WTC11 (cell line): Measurements from ENCODE around the gene TSPAN18. TPM values are rescaled to one million over a fixed set of nuclear protein-coding genes. Genes with fewer than 3 reads are reported as not detected.

Source experiments
- ATAC-seq: fragments of 200-7000 bp; cut with Tn5 transposase; 2 replicates; pipeline ENCODE4 v1.10.0; 2021; ENCODE audit warnings: mild to moderate bottlenecking, moderate library complexity
- CTCF ChIA-PET: fragments of 300-600 bp; sonication (Branson Sonifier 250); formaldehyde crosslinking; loops from one replicate; lab custom pipeline; 2021; ENCODE audit warnings: antibody characterized with exemption; lab: Charles Lee
- POLR2A ChIA-PET: fragments of 350-600 bp; sonication (Branson Sonifier 250); formaldehyde crosslinking; loops from one replicate; lab custom pipeline; 2021; ENCODE audit warnings: antibody characterized with exemption; lab: Charles Lee
- DNase-seq: peaks from one replicate; pipeline ENCODE4 v3.0.0; 2021; ENCODE audit warnings: low spot score
- H3K27ac Mint-ChIP-seq: 2 replicates; pipeline ENCODE4 v1.8.0; 2021; ENCODE audit warnings: mixed read lengths
- H3K27me3 Mint-ChIP-seq: 2 replicates; pipeline ENCODE4 v1.8.0; 2021; ENCODE audit warnings: low read depth, mild to moderate bottlenecking, moderate library complexity, mixed read lengths
- H3K36me3 Mint-ChIP-seq: 2 replicates; pipeline ENCODE4 v1.8.0; 2021; ENCODE audit warnings: mixed read lengths
- H3K4me1 Mint-ChIP-seq: 2 replicates; pipeline ENCODE4 v1.8.0; 2022; ENCODE audit warnings: mixed read lengths
- H3K4me3 Mint-ChIP-seq: 2 replicates; pipeline ENCODE4 v1.8.0; 2021; ENCODE audit warnings: mild to moderate bottlenecking, moderate library complexity, mixed read lengths
- H3K9me3 Mint-ChIP-seq: 2 replicates; pipeline ENCODE4 v1.8.0; 2021; ENCODE audit warnings: mixed read lengths
- CREB1 ChIP-seq: sonication (generic); formaldehyde crosslinking; IDR thresholded peaks from 2 replicates; pipeline ENCODE4 v1.8.0; 2023; ENCODE audit warnings: mild to moderate bottlenecking, missing genetic modification reagents
- CREM ChIP-seq: sonication (generic); formaldehyde crosslinking; IDR thresholded peaks from 2 replicates; pipeline ENCODE4 v1.8.1; 2022; ENCODE audit warnings: mild to moderate bottlenecking, missing genetic modification reagents, moderate library complexity
- EMX1 ChIP-seq: fragments of 250-450 bp; sonication (Bioruptor Pico); IDR thresholded peaks from 2 replicates; pipeline ENCODE4 v1.8.0; 2021; ENCODE audit warnings: mild to moderate bottlenecking
- ERG ChIP-seq: fragments of 250-450 bp; sonication (Bioruptor Pico); IDR thresholded peaks from 2 replicates; pipeline ENCODE4 v1.8.0; 2021; ENCODE audit warnings: mild to moderate bottlenecking
- ESRRA ChIP-seq: sonication (generic); formaldehyde crosslinking; IDR thresholded peaks from 2 replicates; pipeline ENCODE4 v1.8.1; 2022; ENCODE audit warnings: mild to moderate bottlenecking, missing genetic modification reagents, borderline replicate concordance
- ETV6 ChIP-seq: sonication (generic); formaldehyde crosslinking; IDR thresholded peaks from 2 replicates; pipeline ENCODE4 v1.8.1; 2022; ENCODE audit warnings: mild to moderate bottlenecking, missing genetic modification reagents
- HMGXB4 ChIP-seq: sonication (generic); formaldehyde crosslinking; IDR thresholded peaks from 2 replicates; pipeline ENCODE4 v1.8.1; 2023; ENCODE audit warnings: mild to moderate bottlenecking, moderate library complexity, missing genetic modification reagents
- MXD4 ChIP-seq: fragments of 250-450 bp; sonication (Bioruptor Pico); IDR thresholded peaks from 2 replicates; pipeline ENCODE4 v1.8.0; 2021; ENCODE audit warnings: mild to moderate bottlenecking, moderate library complexity, borderline replicate concordance
- MYBL2 ChIP-seq: sonication (generic); formaldehyde crosslinking; IDR thresholded peaks from 2 replicates; pipeline ENCODE4 v1.8.1; 2023; ENCODE audit warnings: mild to moderate bottlenecking, moderate library complexity, missing genetic modification reagents
- NFYB ChIP-seq: sonication (generic); formaldehyde crosslinking; conservative IDR thresholded peaks from 2 replicates; pipeline ENCODE4 v1.8.0; 2022; ENCODE audit warnings: low read depth, missing genetic modification reagents
- NR3C1 ChIP-seq: sonication (generic); formaldehyde crosslinking; conservative IDR thresholded peaks from 2 replicates; pipeline ENCODE4 v1.8.1; 2023; ENCODE audit warnings: low read depth, mild to moderate bottlenecking, missing genetic modification reagents
- OVOL2 ChIP-seq: fragments of 250-450 bp; sonication (Bioruptor Pico); IDR thresholded peaks from 2 replicates; pipeline ENCODE4 v1.9.0; 2021; ENCODE audit warnings: mild to moderate bottlenecking, borderline replicate concordance
- PREB ChIP-seq: sonication (generic); formaldehyde crosslinking; IDR thresholded peaks from 2 replicates; pipeline ENCODE4 v1.8.1; 2022; ENCODE audit warnings: mild to moderate bottlenecking, missing genetic modification reagents, moderate library complexity, borderline replicate concordance
- RELA ChIP-seq: sonication (generic); formaldehyde crosslinking; IDR thresholded peaks from 2 replicates; pipeline ENCODE4 v1.8.1; 2022; ENCODE audit warnings: missing genetic modification reagents, mild to moderate bottlenecking, borderline replicate concordance
- SMAD4 ChIP-seq: sonication (generic); formaldehyde crosslinking; IDR thresholded peaks from 2 replicates; pipeline ENCODE4 v1.8.0; 2022; ENCODE audit warnings: mild to moderate bottlenecking, missing genetic modification reagents
- SOX15 ChIP-seq: fragments of 250-450 bp; sonication (Bioruptor Pico); IDR thresholded peaks from 2 replicates; pipeline ENCODE4 v1.9.0; 2021; ENCODE audit warnings: mild to moderate bottlenecking
- TCF7 ChIP-seq: sonication (generic); formaldehyde crosslinking; IDR thresholded peaks from 2 replicates; pipeline ENCODE4 v1.8.0; 2022; ENCODE audit warnings: mild to moderate bottlenecking, low read depth, missing genetic modification reagents, moderate library complexity
- TEAD1 ChIP-seq: sonication (generic); formaldehyde crosslinking; IDR thresholded peaks from 2 replicates; pipeline ENCODE4 v1.8.0; 2022; ENCODE audit warnings: mild to moderate bottlenecking, missing genetic modification reagents
- ZNF232 ChIP-seq: sonication (generic); formaldehyde crosslinking; IDR thresholded peaks from 2 replicates; pipeline ENCODE4 v1.8.0; 2022; ENCODE audit warnings: mild to moderate bottlenecking, missing genetic modification reagents
- ZNF263 ChIP-seq: sonication (generic); formaldehyde crosslinking; IDR thresholded peaks from 2 replicates; pipeline ENCODE4 v1.8.1; 2022; ENCODE audit warnings: low read depth, mild to moderate bottlenecking, moderate library complexity, missing genetic modification reagents
- ZNF416 ChIP-seq: fragments of 250-450 bp; sonication (Bioruptor Pico); IDR thresholded peaks from 2 replicates; pipeline ENCODE4 v1.9.0; 2021; ENCODE audit warnings: mild to moderate bottlenecking, inconsistent platforms
- total RNA-seq: library from RNA; stranded (reverse); gene quantifications from 3 replicates; pipeline ENCODE4 v1.2.3, GENCODE V29; 2021

Gene TSPAN18
- total RNA-seq, 1 experiment from 2014 or later = 44.7 TPM

GRCh38 chr11:44839458-44840084 lies 112.8 kb downstream of the TSPAN18 start:
- DNase-seq (no peak), ATAC-seq (no peak)
- Mint-ChIP-seq H3K9me3 (peaks cover 27% of the 10 kb centered on the region), H3K4me3 (no peak overlapping the region), H3K36me3 (peaks cover 26% of the 10 kb centered on the region), H3K27ac (no peak overlapping the region), H3K4me1 (peaks cover 79% of the 10 kb centered on the region), H3K27me3 (no peaks in the 10 kb centered on the region; the same call in 1 of the 2 replicates)
- TF ChIP-seq OVOL2 (no peak), ZNF263 (0 out of 2 replicates have a peak, but pooled peaks have one; percentile 52)
- POLR2A ChIA-PET = no interaction called here
- CTCF ChIA-PET = interaction anchor here (1.5 kb wide), 1 partner anchor 217 kb away, joined by 3 read pairs; no protein-coding TSS in a partner anchor

- Mint-ChIP-seq H3K9me3 (peaks cover 30% of the 10 kb centered on the region), H3K36me3 (peaks cover 30% of the 10 kb centered on the region), H3K4me1 (peaks cover 77% of the 10 kb centered on the region), H3K27me3 (no peaks in the 10 kb centered on the region; the same call in 1 of the 2 replicates), H3K27ac (no peak overlapping the region), H3K4me3 (no peak overlapping the region)
- CTCF ChIA-PET = no interaction called here
- DNase-seq (no peak), ATAC-seq (no peak)
- TF ChIP-seq CREB1 (CRISPR knock-in tag) = no peak
- TF ChIP-seq ZNF232 = no peak
- no peak for TF ChIP-seq ETV6
- no peak for TF ChIP-seq EMX1
- no peak for TF ChIP-seq ESRRA (CRISPR knock-in tag)
- no peak for TF ChIP-seq CREM (CRISPR knock-in tag)
- no peak for TF ChIP-seq MXD4 (CRISPR knock-in tag)
- TF ChIP-seq ERG = no peak
- TF ChIP-seq NFYB (CRISPR knock-in tag) = no peak
- no peak for TF ChIP-seq ZNF416 (CRISPR knock-in tag)
- TF ChIP-seq SMAD4 (CRISPR knock-in tag) = no peak
- no peak for TF ChIP-seq TEAD1 (CRISPR knock-in tag)
- no peak for TF ChIP-seq RELA (CRISPR knock-in tag)
- no peak for TF ChIP-seq MYBL2 (CRISPR knock-in tag)
- TF ChIP-seq PREB = no peak
- no peak for TF ChIP-seq SOX15 (CRISPR knock-in tag)
- TF ChIP-seq TCF7 (CRISPR knock-in tag) = no peak
- TF ChIP-seq HMGXB4 (CRISPR knock-in tag) = no peak
- no peak for TF ChIP-seq NR3C1
- POLR2A ChIA-PET = no interaction called here
These were observed 113.3 kb downstream of the TSPAN18 start for GRCh38 chr11:44840085-44840478.
